ENCODE data around the gene PTPRK. TPM values are rescaled to one million over a fixed set of nuclear protein-coding genes. Genes with fewer than 3 reads are reported as not detected.

The PTPRK gene
- total and polyA plus RNA-seq, 2 of the 8 experiments (the other 6 are each of a cell fraction or from before 2014, with no cell fraction given) = 11.4 to 47.3 TPM

DNA sequence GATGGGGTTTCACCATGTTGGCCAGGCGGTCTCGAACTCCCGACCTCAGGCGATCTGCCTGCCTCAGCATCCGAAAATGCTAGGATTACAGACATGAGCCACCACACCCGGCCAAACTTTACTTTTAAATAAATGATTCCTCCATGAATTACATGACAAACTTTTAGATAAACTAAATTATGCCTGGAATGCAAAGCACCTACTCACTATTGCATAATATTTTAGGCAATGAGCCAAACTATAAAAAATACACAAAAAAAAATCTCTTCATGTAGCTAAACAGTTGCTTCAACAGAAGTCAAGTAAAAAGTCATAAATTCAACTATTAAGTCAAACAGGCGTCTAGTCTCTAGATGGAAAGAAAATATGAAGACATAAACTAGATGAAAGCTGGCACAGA lies 56.5 kb downstream of the PTPRK start:
- peaks cover 0 to 17% of the 10 kb centered on the region in 2 experiments; a peak in 2 of 4 replicates for H3K79me2 ChIP-seq (ENCODE audit: control insufficient read depth in 1 of 2, insufficient read depth in 2 of 2, low read length in 2 of 2)

More for the DNA sequence above, 56.5 kb downstream of the PTPRK start:
- Histone ChIP-seq H3K14ac (ENCODE audit: insufficient read length) (no peak overlapping the region), H3K56ac (replicated peaks; ENCODE audit: insufficient read length, low read depth, low read length) (no peak overlapping the region), H3K18ac (ENCODE audit: extremely low read depth, low read length) (no peak overlapping the region), H3K27me3 (replicated peaks in 1 of 4; ENCODE audit: control insufficient read depth in 3 of 4, extremely low read depth in 1 of 4, insufficient read depth in 3 of 4, low read length in 3 of 4) (no peaks in the 10 kb centered on the region), H2BK20ac (ENCODE audit: low read length) (no peak overlapping the region), H4K91ac (replicated peaks; ENCODE audit: insufficient read length, low read length) (no peak overlapping the region), H2AK5ac (ENCODE audit: low read depth, low read length) (no peak overlapping the region), H2BK15ac (ENCODE audit: low read length) (no peak overlapping the region), H3K23ac (ENCODE audit: insufficient read length) (no peak overlapping the region), H4K8ac (ENCODE audit: extremely low read depth, insufficient read depth, low read length) (no peak overlapping the region), H3K4me3 (ENCODE audit: extremely low read depth in 1 of 4, insufficient read depth in 2 of 4, low read depth in 3 of 4, low read length in 4 of 4) (no peak overlapping the region), H3K23me2 (ENCODE audit: low read depth, low read length) (no peaks in the 10 kb centered on the region), H3K9me3 (ENCODE audit: insufficient read depth in 2 of 2, low read depth in 1 of 2, low read length in 1 of 2) (no peaks in the 10 kb centered on the region), H3K36me3 (ENCODE audit: control insufficient read depth in 2 of 4, insufficient read depth in 4 of 4, low read length in 3 of 4) (no peaks in the 10 kb centered on the region), H3K4ac (replicated peaks; ENCODE audit: insufficient read length, low read depth, low read length) (no peak overlapping the region), H2AFZ (ENCODE audit: low read length) (no peak overlapping the region), H3K27ac (ENCODE audit: low read depth, low read length) (no peak overlapping the region), H3K4me2 (ENCODE audit: insufficient read depth in 1 of 2, low read depth in 2 of 2, low read length in 2 of 2) (no peak overlapping the region), H2BK12ac (ENCODE audit: low read depth, low read length) (no peak overlapping the region), H3K79me1 (ENCODE audit: low read depth, low read length) (no peaks in the 10 kb centered on the region; the same call in 1 of the 2 replicates), H3K9ac (replicated peaks in 1 of 4; ENCODE audit: extremely low read depth in 1 of 4, low read depth in 3 of 4, low read length in 3 of 4) (no peak overlapping the region), H3K4me1 (replicated peaks in 1 of 4; ENCODE audit: control insufficient read depth in 3 of 4, insufficient read depth in 4 of 4, low read length in 3 of 4) (no peaks in the 10 kb centered on the region), H2BK5ac (ENCODE audit: low read depth, low read length) (no peak overlapping the region), H4K20me1 (replicated peaks in 1 of 2; ENCODE audit: control insufficient read depth in 1 of 2, insufficient read depth in 2 of 2, low read length in 2 of 2) (no peaks in the 10 kb centered on the region), H2BK120ac (replicated peaks; ENCODE audit: low read depth, low read length) (no peak overlapping the region), H4K5ac (ENCODE audit: insufficient read length, low read depth, low read length) (no peak overlapping the region)
- CTCF ChIA-PET (ENCODE audit: partially characterized antibody) = interaction anchor here (1.0 kb wide), 2 partner anchors 13 to 23 kb away, joined by 3 read pairs; no protein-coding TSS in a partner anchor
- TF ChIP-seq TAF7 (optimal IDR thresholded peaks at IDR 0.05; ENCODE audit: borderline replicate concordance, low read depth, low read length) (no peak), HDAC2 (IDR thresholded peaks at IDR 0.05; ENCODE audit: borderline replicate concordance in 1 of 2, low read depth in 2 of 2, low read length in 2 of 2) (no peak), GTF2F1 (IDR thresholded peaks at IDR 0.05; ENCODE audit: borderline replicate concordance, low read depth, low read length) (no peak), TBP (IDR thresholded peaks at IDR 0.05; ENCODE audit: low read depth, low read length) (no peak), RAD21 (IDR thresholded peaks at IDR 0.05 in 1 of 2, conservative IDR thresholded peaks at IDR 0.05 in 1 of 2; ENCODE audit: low read depth in 2 of 2, low read length in 2 of 2) (no peak), NANOG (IDR thresholded peaks at IDR 0.05; ENCODE audit: insufficient read depth, low read depth, low read length, poor library complexity, severe bottlenecking) (no peak), EZH2 (IDR thresholded peaks at IDR 0.05; ENCODE audit: low read depth, low read length, severe bottlenecking) (no peak), FOSL1 (IDR thresholded peaks at IDR 0.05; ENCODE audit: insufficient read depth, low read depth, low read length) (no peak)
- TF ChIP-seq, protein P1, sequence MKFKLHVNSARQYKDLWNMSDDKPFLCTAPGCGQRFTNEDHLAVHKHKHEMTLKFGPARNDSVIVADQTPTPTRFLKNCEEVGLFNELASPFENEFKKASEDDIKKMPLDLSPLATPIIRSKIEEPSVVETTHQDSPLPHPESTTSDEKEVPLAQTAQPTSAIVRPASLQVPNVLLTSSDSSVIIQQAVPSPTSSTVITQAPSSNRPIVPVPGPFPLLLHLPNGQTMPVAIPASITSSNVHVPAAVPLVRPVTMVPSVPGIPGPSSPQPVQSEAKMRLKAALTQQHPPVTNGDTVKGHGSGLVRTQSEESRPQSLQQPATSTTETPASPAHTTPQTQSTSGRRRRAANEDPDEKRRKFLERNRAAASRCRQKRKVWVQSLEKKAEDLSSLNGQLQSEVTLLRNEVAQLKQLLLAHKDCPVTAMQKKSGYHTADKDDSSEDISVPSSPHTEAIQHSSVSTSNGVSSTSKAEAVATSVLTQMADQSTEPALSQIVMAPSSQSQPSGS (IDR thresholded peaks at IDR 0.05; ENCODE audit: low read length) = no peak
- DNase-seq (ENCODE audit: low read depth in 1 of 2, low spot score in 2 of 2) (no peak), FAIRE-seq (no peak)
- WGBS, 2 experiments (ENCODE audit: extremely low coverage in 1 of 2, insufficient coverage in 1 of 2, insufficient read length in 1 of 2, insufficient replicate concordance in 2 of 2, low coverage in 1 of 2, low lambda C conversion rate in 2 of 2, missing lambda C conversion rate in 1 of 2) = 92% methylated on average over 7 of the region's 7 CpGs; no CpG with 5 or more reads in 1 of the 2 experiments
- POLR2A ChIA-PET (ENCODE audit: partially characterized antibody) = no interaction called here
